Measurements from ENCODE around the gene PRKAG2.

- TF ChIP-seq POLR2A (IDR thresholded peaks at IDR 0.05) (no peak), CTCF (IDR thresholded peaks at IDR 0.05) (no peak)
Measured at GRCh38 chr7:151768805-151769187, 108.1 kb downstream of the PRKAG2 start.
